GM18507 (cell line): Measurements from ENCODE around the gene ALOXE3.
"Not testable (repeated sequence)": the region's sequence is repeated elsewhere in the genome, so short reads cannot be mapped to it uniquely, and the experiment has no call there.

Experiments
- DNase-seq: peaks from one replicate; pipeline ENCODE4 v3.0.0; 2011; ENCODE audit warnings: low read depth; ENCODE audit not compliant: insufficient read length; ENCODE audit errors: extremely low spot score
- FAIRE-seq: peaks from 2 replicates; lab custom pipeline; 2011; peaks lifted over from hg19 to GRCh38; lab: Jason Lieb, UNC

Gene ALOXE3

DNA sequence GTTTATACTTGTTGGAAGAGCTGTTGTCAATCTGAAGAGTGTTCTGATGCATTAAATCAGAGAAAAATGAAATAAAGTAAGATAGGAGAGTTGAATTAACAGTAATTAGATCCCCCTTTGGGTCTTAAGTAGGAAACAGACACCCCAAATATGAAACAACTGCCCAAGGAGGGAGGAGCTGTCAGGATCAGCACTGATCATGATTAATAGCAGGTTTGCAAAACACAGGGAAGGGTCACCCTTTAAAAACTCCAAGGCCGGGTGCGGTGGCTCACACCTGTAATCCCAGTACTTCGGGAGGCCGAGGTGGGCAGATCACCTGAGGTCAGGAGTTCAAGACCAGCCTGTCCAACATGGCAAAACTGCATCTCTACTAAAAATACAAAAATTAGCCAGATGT is 11.3 kb downstream of the ALOXE3 start:
- FAIRE-seq, DNase-seq: not testable (repeated sequence)

DNA sequence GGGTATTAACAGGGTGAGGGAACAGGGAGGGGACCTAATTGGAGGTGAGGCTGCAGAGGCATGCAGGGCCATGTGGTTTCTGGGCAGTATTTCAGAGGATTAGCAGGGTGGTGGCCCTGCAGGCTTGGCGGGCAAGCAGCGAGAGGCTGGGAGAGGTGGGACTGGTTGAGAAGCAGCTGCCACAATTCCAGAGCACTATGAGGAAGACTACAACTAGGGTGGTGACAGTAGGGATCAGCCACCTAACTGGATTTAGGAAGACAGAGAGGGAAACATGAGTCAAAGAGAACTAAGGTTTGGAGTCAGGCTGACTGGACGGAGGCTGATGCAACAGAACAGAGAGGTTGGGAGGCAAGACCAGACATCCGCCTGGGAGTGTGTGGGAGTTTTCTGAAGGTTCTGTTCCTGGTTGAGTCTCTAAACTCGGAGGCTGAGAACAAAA is 12.3 kb downstream of the ALOXE3 start:
- DNase-seq (no peak), FAIRE-seq (no peak)

DNA sequence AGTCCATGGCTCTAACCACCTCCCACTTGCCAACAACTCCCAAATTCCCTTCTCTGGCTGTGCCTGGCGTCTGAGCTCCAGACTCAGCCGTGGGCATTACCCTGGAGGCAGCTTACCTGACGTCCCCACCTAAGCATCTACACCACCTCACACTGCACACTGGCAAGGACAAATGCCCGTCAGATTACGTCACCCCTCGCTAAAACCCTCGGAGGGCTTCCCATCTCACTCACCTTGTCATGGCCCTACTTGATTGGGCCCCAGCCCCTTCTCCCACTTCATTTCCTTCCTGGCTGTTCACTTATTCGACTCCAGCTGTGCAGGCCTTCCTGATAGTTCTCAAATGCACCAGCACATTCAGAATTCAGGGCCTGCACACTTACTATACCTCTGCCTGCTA is 13.4 kb downstream of the ALOXE3 start:
- no peak for FAIRE-seq
- DNase-seq = no peak

DNA sequence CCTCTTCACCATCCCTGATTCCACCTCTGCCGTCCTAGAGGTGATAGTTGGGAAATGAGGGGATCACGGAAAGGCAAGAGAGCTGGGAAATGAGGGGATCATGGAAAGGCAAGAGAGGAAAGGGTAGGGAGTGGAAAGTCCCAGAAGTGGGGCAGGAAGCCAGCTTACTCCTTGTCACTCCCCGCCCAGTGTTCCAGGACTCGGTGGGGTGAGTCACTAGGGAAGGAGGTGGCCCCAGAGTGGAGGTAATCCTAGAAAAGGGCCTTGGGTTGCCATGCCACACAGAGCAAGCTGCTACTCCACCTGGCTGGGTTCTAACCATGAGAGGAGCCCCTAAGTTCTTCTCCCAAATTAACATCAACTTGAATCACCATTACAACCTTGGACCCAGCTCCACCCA is 14.8 kb downstream of the ALOXE3 start:
- DNase-seq (no peak), FAIRE-seq (no peak)

DNA sequence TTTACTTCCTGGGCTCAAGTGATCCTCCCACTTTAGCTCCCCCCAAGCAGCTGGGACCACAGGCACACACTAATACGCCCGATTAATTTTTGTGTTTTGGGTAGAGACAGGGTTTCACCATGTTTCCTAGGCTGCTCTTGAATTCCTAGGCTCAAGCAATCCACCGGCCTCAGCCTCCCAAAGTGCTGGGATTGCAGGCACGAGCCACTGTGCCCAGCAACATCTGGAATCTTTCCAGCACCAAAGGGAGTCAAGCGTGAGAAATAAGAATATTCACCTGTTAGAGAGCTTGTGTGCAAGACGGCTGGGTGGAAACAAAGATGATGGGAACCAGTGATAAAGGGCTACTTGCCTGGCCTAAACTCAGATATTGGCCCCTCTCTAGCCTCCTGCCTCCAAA is 16.6 kb downstream of the ALOXE3 start:
- FAIRE-seq (no peak), DNase-seq (no peak)

DNA sequence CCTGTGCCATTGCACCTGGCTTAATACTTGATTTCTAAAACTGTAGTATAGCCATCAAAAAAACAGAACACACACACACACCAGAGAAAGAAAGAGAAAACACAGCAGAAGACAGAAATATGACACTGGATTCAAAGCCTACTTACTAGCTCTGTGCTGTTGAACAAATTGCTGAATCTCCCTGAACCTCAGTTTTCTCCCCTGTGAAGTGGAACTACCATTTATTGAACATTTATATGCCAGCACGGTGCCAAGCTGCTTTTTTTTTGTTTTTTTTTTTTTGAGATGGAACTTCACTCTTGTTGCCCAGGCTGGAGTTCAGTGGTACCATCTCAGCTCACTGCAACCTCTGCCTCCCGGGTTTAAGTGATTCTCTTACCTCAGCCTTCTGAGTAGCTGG is 17.6 kb downstream of the ALOXE3 start:
- FAIRE-seq (no peak), DNase-seq (no peak)

DNA sequence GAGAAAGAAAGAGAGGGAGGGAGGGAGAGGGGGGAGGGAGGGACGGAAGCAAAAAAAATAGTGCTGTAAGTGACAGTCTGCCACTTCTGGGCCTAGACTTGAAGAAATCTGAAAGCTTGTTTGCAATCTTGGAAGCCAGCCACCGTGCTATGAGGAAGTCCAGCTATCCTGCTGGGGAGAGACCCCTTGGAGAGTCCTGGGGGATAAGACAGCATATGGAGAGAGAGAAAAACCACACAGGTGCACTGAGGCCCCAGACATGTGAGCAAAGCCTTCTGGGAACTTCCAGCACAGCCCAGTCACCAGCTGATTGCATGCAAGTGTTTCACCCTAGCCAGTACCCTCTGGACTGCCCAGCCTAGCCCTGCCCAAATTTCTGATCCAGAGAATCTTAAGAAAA is 18.2 kb downstream of the ALOXE3 start:
- FAIRE-seq (no peak), DNase-seq (no peak)

DNA sequence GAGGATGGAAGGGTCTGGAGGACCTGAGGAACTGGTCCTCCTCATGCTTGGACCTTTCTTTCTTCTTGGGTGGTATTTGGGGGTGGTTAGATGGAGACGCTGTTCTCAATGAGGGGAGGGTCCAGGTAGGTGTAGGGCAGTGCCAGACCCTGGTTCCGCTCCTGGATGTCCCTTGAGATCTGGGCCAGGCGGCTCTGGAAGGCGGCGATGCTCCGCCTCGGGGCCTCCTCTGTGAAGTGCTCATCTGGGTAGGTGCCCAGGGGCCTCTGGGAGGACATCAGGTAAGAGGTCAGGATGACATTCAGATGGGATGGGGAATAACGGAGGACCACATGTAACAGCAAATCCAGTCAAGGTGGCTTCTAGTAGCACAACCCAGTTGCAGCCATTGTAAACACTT is 21.8 kb downstream of the ALOXE3 start:
- no peak for DNase-seq

DNA sequence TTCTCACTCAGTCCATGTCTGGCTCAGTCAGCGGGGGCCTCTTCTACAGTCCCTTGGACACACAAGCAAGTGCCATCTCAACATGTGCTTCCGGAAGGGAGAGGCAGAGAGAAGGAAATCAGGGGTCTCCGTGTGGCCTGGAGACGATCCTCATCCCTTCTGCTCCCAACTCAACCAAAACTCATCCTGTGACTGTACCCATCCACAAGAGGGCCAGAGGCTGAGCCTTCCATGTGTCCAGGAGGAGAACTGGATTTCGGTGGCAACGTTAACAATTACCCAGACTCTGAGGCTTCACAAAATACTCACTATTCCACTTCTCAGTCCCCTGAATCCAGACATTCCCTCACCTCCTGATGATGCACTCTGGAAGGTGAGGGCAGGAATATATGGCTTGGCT is 23.0 kb downstream of the ALOXE3 start:
- DNase-seq (no peak), FAIRE-seq (no peak)

More for the DNA sequence above, 21.8 kb downstream of the ALOXE3 start:
- no peak for FAIRE-seq

DNA sequence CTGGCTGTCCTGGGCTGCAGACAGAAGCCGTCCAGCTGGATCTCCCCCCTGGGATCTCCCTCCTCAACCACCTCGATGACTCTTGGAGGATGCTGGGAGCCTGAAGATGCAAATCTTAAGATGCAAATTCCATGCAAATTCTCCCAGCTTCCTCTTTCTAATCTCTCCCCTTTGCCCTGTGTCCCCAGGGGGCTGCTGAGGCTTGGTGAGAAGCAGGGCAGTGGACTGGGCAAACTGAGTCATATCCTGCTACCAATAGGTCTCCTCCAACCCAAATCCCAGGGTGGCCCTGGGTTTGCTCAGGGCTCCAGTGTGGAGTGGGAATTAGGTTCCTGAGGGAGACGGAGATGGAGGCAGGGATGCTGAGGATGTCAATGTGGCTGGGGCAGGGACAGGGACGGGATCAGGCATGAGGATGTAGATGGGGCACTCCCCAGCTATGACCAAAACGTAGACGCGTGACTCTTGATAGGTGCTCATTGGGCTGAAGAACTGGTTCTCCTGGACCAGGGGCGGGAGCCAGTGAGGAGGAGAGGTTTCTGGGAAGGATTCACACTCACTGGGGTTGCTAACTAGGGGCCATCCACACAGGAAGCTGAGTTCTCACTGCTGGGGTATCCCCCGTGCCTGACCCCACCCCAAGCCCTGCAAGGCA is 27.2 kb downstream of the ALOXE3 start:
- peak; percentile 37 for DNase-seq

DNA sequence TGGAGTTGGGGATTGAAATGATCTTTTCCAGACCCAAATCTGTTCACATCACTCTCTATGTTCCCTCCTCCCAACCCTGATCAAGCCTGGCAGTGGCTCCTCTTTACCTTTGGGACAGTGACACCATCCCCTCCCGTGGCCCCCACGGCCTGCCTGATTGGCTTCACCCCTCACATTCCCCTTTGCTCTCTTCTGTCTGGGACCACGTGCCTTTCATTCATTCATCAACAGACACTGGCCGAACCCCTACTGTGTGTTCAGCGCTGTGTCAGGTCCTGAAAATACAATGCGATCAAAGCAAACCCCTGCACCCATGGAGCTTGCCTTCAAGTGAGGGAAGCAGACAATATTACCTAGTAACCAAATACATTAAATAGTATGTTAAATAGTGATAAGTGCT is 28.6 kb downstream of the ALOXE3 start:
- no peak for FAIRE-seq
- DNase-seq = no peak

More for the DNA sequence above, 27.2 kb downstream of the ALOXE3 start:
- FAIRE-seq = peak; percentile 67

DNA sequence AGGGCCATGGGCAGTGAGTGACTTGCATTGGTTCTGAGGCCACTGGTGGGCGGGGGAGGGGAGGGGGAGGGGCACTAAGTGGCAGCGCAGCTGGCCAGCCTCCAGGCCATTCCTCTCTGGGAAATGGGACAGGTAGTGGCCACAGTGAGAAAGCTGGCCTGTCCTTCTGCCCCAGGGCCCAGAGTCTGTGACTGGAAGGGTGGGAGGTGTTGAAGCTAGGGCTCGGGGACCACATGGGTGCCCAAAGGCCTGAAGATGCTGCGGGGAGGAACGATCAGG is 30.4 kb downstream of the ALOXE3 start:
- FAIRE-seq (no peak), DNase-seq (no peak)

DNA sequence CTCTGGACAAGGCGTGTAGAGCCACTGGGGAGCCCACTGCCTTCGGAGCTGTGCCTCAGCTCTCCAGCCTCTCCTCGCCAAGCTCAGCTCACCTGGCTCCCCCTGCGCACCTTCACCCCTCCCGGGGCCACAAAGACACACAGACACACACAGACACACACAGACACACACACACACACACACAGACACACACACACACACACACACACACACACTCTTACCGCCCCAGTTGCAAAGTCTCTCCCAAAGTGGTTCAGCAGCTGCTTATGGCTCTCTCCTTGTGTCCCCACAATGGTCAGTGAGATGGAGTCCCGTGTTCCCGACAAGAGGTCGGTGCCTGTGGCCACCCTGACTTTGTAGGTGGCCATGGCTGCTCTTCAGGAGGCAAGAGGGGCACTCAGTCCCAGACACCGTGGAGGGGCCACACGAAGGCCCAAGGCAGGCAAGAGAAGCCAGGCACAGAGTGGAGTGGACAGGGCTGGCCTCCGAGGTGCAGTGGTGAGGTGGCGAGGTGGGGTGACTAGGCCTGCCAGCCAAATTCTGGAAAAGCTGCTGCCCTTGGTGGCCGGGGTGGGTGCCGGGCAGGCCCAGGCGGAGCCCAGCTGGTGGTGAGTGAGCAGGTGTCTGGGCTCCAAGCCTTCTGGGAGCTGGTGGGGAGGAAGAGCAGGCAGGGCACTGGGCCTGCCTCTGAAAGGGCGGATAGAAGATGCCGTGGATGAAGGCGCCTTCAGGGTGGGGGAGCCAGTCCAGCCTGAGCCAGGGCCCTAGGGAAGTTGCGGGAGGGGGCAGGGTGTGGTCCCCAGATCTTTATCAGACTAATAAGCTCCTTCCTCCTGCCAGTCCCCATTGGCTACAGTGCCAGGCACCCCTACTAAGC is 31.0 kb downstream of the ALOXE3 start, which contains the start of gene ALOX12B:
Gene ALOX12B (minus strand): TSS at position 642 of the 877 bp plus-strand sequence. CDS start 274 bp downstream, at position 368.
- DNase-seq (no peak), FAIRE-seq (no peak)

DNA sequence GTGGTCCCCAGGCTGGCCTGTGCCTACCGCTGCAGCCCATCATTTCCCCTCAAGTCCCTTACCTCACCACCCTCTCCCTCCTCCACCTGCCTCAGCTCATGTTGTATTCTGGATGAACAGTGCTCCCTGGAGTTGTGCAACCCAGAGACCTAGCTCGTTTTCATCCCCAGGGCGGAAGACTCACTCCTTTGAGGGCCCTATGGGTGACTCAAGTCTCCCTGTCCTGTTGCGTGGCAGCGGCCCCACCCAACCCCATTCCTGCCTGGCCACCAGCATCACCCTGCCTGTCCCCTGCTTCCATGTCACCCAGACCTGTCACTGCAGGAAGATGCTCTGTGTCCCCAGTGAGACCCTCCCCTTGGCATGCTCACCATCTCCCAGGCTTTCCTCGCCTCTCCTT is 34.1 kb downstream of the ALOXE3 start:
- FAIRE-seq = no peak
- DNase-seq = no peak

DNA sequence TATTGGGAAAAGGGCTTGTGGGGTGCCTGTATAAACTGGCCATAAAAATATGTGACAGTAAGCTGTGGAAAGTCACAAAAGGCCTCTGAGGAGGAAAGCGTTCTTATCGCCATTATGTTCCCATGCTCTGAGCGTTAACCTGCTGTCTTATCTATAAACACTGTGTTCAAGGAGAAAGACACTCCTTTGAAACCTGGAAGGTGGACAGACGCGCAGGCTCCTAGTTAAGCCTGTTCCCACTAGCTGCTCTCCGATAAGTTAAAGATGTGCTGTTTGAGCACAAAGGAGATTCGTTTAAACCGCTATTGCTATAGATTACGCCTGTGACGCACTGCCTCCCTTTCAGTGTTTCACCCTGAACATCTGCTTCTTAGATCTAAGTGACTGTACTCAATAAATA is 36.0 kb downstream of the ALOXE3 start:
- no peak for DNase-seq
- FAIRE-seq = no peak

DNA sequence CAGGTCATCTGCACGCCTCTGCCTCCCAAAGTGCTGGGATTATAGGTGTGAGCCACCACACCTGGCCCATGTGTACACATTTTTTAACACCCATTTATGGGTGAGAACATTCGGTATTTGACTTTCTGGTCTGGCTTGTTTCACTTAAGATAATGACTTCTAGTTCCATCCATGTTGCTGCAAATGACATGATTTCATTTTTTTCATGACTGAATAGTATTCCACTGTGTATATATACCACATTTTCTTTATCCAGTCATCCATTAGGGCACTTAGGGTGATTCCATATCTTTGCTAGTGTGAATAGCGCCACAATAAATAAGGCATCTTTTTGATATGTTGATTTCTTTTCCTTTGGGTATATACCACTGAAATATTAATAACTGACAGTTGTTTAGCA is 36.4 kb downstream of the ALOXE3 start:
- FAIRE-seq (no peak), DNase-seq (no peak)

DNA sequence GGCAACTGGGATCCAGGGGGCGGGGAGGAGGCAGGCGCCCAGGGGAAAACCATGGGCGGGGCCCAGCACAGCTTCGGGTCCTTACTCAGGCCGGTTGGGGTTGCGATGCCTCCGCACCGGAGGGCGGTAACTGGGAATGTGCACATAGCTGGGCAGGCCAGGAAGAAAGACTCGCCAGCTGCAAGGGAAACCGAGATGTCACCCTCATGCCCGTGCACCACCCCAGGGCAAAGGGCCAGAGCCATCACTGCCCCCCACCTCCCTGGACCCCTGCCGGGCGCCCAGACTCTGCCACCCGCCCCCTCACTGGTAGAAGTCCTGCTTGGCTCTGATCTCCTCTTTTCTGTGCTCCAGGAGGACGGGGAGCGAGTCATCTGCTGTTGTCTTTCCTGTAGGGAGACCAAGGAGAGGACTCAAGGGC is 37.5 kb downstream of the ALOXE3 start:
- DNase-seq = no peak
- no peak for FAIRE-seq

DNA sequence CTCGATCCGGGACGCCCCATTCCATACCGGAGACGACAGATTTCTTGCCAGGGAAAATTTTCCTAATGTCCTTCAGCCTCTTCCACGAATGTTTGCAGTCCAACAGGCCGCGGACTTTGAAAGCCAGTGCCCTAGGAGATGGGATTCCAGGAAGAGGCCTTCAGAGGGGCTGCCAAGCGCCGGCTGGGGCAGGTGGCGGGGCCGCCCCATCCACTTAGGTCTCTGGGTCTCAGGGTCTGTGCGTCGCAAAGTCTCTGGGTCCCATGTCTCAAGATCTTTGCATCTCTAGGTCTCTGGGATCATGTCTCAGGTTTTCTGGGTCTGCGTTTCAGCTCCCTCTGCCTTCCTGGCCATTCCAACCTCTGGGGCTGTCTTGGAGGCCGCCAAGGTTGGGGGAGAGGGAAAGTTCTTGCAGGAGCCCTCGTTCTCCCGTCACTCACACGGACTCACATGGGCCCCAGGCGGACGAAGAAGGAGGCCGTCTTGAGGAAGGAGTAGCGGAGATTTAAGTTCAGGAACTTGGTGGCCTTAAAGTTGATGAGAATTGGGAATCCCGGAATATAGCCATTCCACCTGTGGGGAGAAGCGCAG is 38.0 kb downstream of the ALOXE3 start:
- FAIRE-seq = no peak
- DNase-seq = no peak

DNA sequence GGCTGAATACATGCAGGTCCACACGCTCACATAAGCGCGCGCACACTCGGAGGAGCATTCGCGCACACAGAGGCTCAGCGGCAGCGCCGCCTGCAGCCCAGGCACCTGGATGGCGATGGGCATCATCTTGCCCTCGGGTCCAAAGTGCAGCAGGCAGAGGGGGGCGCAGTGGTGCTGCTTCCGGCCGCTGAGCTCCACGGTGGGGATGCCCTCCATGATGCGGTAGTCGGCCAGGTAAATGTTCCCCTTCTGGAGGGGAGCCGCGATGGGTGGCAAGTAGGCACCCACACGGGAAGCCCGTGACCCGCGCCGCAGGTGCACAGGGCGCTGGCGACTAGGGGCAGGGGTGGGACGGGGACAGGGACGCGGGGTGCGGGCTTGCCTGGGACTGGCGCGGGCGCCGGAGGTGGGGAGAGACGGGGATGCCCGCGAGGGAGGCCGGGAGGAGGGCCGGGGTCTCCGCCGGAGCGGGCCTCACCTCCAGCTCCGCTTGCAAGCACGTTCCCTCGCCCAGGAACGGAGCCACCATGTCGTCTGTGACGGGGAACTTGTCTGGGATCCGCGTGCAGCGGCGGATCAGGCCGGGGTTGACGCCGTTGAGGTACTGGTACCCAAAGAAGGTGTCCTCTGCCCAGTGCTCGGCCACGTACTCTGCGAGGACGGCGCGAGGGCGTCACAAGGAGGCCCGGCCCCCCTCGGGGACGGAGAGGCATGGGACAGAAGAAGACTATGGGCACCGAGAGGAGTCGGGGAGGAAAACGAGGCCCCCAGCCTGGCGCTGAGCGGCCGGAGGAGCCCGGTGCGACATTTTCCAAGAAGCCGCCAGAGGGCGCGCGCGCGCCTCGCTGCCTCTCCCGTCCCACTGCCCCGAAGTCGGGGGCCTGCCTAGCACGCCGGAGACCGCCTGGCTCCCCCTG is 38.8 kb downstream of the ALOXE3 start:
- FAIRE-seq (peak; percentile 84), DNase-seq (peak; percentile 81)

DNA sequence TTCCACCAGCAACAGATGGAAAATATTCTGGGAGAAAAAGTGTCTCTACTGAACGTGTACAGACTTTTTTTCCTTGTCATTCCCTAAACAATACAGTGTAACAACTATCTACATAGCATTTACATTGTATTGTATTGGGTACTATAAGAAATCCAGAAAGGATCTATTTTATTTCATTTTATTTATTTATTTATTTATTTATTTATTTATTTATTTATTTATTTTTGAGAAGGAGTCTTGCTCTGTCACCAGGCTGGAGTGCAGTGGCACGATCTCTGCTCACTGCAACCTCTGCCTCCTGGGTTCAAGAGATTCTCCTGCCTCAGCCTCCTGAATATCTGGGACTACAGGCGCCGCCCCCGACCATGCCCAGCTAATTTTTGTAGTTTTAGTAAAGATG is 40.4 kb downstream of the ALOXE3 start:
- FAIRE-seq, DNase-seq: not testable (repeated sequence)
